ENCODE results near the gene ADAMTSL4.
"Not testable (repeated sequence)": the region's sequence is repeated elsewhere in the genome, so short reads cannot be mapped to it uniquely, and the experiment has no call there.

- TF ChIP-seq NFATC3 (IDR thresholded peaks at IDR 0.05); CTCF (IDR thresholded peaks at IDR 0.05 in 2 of 3, conservative IDR thresholded peaks at IDR 0.05 in 1 of 3; ENCODE audit: insufficient read depth in 2 of 3, low read depth in 1 of 3, low read length in 3 of 3); ATF2 (CRISPR knock-in tag; IDR thresholded peaks at IDR 0.05); ZNF740 (CRISPR knock-in tag; IDR thresholded peaks at IDR 0.05); ZNF740 (tag; IDR thresholded peaks at IDR 0.05); ARID3A (IDR thresholded peaks at IDR 0.05; ENCODE audit: borderline replicate concordance, low read depth, low read length): not testable (repeated sequence)
- peak; percentile 78 for TF ChIP-seq POLR2A (conservative IDR thresholded peaks at IDR 0.05)
Observed at GRCh38 chr1:150573648-150574071, 24.5 kb downstream of the ADAMTSL4 start.

Data from K562 (cell line).